Epithelial cell of umbilical artery (primary cell): ENCODE measurements around the gene LGALS7. TPM values are rescaled to one million over a fixed set of nuclear protein-coding genes. Genes with fewer than 3 reads are reported as not detected.

Experiments used
- total RNA-seq: library from RNA; depleted of rRNA; stranded (reverse); fragments of >200 nt; gene quantifications from 2 replicates; pipeline ENCODE4 v1.2.3, GENCODE V29; 2014

LGALS7 gene
- total RNA-seq = not detected in 2 replicates

DNA sequence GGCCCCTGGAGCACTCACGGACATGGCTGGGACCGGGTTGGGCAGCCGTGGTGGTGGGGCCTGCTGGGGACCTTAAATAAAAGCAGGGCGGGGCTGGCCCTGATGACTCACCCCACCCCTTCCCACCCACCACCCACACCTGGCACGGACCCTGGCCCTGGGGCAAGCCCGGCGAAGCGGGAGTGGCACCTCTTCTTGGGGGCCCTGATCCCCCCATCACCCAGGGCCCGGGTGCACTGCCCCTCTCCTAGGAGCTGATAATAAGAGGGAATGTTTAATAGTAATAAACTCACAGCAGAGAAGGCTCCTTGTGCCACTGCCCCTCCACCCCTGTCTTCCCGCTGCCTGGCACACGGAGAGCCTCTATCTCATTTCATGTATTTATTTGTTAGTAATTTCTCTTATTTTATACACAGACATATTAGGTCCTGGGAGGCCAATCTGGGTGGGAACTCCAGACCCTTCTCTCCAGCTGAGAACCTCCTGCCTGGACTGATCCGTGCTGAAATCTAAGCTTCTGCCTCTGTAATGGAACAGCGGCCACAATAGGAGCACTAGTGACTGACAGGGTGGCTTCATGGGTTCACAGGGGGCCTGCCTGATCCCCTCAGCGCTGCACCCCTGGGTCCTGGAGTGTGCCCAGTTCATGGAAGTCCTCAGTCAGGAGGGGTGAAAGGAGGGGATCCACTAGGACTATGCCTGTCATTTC lies at the start of gene LGALS7:
LGALS7 (minus strand) TSS at position 49 of the 709 bp plus-strand sequence; CDS start at position 24, 25 bp downstream.

DNA sequence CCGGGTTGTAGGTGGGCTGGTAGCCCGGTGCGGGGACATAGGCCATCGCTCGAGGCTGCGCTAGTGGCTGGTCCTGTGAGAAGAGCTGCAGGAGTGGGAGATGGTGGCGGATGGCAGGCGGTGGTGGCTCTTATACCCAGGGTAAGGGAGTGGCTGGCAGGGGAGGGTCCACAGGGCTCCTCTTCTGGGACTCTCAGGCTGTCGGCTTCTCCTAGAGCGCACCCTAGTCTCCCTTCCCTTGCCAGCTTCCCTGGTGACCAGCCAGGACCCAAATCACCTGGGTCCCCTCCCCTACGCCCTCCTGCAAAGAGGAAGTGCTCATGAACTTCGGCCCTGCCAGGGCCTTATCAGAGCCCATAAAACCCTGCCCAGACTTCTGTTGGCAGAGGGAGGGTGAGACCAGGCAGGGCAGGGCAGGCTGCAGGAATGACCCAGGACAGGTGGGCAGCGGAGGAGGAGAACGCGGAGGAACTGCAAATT lies 39.6 kb upstream of the LGALS7 start, which contains the start of gene LGALS4:
LGALS4 (minus strand) TSS at position 105 of the 480 bp plus-strand sequence; CDS start at position 46, 59 bp downstream.

DNA sequence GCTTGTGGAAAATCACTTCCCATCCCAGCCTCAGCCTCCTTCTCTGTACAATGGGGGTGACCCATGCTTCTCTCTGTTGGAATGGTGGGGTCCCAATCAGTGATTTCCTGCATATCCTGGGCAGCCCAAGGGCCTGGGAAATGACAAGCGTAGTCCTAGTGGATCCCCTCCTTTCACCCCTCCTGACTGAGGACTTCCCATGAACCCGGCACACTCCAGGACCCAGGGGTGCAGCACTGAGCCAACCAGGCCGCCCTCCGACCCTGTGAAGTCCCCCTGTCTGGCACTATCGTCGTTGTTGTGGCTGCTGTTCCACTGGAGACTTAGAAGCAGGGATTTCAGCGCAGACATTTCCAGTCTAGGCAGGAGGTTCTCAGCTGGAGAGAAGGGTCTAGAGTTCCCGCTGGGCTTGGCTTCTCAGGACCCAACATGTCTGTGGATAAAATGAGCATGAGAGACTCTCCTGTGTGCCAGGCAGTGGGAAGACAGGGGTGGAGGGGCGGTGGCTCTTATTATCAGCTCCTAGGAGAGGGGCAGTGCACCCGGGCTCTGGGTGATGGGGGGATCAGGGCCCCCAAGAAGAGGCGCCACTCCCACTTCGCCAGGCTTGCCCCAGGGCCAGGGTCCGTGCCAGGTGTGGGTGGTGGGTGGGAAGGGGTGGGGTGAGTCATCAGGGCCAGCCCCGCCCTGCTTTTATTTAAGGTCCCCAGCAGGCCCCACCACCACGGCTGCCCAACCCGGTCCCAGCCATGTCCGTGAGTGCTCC lies 15.3 kb upstream of the LGALS7 start, which contains the start of gene LGALS7B:
LGALS7B (plus strand) TSS at position 723 of the 766 bp plus-strand sequence; CDS start at position 750, 27 bp downstream.

DNA sequence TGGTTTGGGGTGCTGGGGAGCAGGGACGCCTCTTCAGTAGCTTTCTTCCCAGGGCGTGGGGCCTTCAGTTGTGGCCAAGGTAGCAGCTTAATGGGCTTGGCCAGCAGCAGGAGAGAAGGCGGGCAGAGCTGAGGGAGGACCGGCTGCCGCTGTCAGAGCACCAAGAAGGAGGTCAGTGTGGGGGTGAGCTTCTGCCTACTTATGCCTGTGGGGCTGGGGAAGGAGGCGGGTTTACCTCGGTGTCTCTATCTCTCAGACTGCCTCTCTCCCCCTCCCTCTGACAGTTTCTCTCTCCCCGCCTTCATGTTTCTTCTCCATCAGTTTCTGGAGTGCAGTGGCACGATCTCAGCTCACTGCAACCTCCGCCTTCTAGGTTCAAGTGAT lies 29.0 kb downstream of the LGALS7 start, which contains the start of gene CAPN12:
CAPN12 (minus strand) TSS at position 177 of the 384 bp plus-strand sequence. CDS start 309 bp downstream, outside the sequence.

Other genes with a start within 250 kb of the LGALS7 start
- gene MAP4K1, start 155.6 kb downstream of the LGALS7 start, total RNA-seq = 0.15 TPM in 1 of 2 replicates, not detected in the other
- 277 and 466 TPM in 2 replicates for gene EIF3K, start 154.3 kb downstream of the LGALS7 start, total RNA-seq
- 211 and 395 TPM in 2 replicates for gene ACTN4, start 125.9 kb downstream of the LGALS7 start, total RNA-seq
- not detected in 2 replicates for gene CAPN12, start 29.0 kb downstream of the LGALS7 start, total RNA-seq
- not detected in 2 replicates for gene LGALS7B, start 15.7 kb upstream of the LGALS7 start, total RNA-seq
- not detected in 2 replicates for gene LGALS4, start 39.4 kb upstream of the LGALS7 start, total RNA-seq
- 24.4 and 36.3 TPM in 2 replicates for gene ECH1, start 58.3 kb upstream of the LGALS7 start, total RNA-seq
- gene HNRNPL, start 76.5 kb upstream of the LGALS7 start, total RNA-seq = 307 and 342 TPM in 2 replicates
- gene RINL, start 104.8 kb upstream of the LGALS7 start, total RNA-seq = 7.5 and 8.1 TPM in 2 replicates
- 58.1 and 64.9 TPM in 2 replicates for gene SIRT2, start 126.1 kb upstream of the LGALS7 start, total RNA-seq
- 10.0 and 14.9 TPM in 2 replicates for gene NFKBIB, start 126.5 kb upstream of the LGALS7 start, total RNA-seq
- not detected in 2 replicates for gene CCER2, start 138.7 kb upstream of the LGALS7 start, total RNA-seq
- 14.6 and 15.9 TPM in 2 replicates for gene SARS2, start 157.2 kb upstream of the LGALS7 start, total RNA-seq
- gene MRPS12, start 157.4 kb upstream of the LGALS7 start, total RNA-seq = 43.2 and 61.1 TPM in 2 replicates
- 19.3 and 21.8 TPM in 2 replicates for gene FBXO17, start 202.2 kb upstream of the LGALS7 start, total RNA-seq